Neuronal stem cell (in vitro differentiated cells): ENCODE data around the gene PAPOLA.

Source experiments
- DNase-seq: peaks from one replicate; pipeline ENCODE4 v3.0.0-alpha.2; 2013; ENCODE audit warnings: low spot score
- H2AFZ ChIP-seq: one replicate; pipeline ENCODE4 v1.6.1; 2013; ENCODE audit warnings: mild to moderate bottlenecking, low read length, inconsistent platforms
- H2AK5ac ChIP-seq: 2 replicates; pipeline ENCODE4 v1.6.1; 2013; ENCODE audit warnings: low read depth, mild to moderate bottlenecking, inconsistent platforms, low read length, moderate library complexity, mixed read lengths
- H2BK120ac ChIP-seq: 2 replicates; pipeline ENCODE4 v1.6.1; 2013; ENCODE audit warnings: low read depth, mild to moderate bottlenecking, inconsistent platforms, low read length, moderate library complexity, mixed read lengths
- H2BK12ac ChIP-seq: one replicate; pipeline ENCODE4 v1.6.1; 2013; ENCODE audit warnings: low read length, inconsistent platforms
- H2BK15ac ChIP-seq: 2 replicates; pipeline ENCODE4 v1.6.1; 2013; ENCODE audit warnings: mild to moderate bottlenecking, low read length, inconsistent platforms, mixed read lengths
- H2BK5ac ChIP-seq: one replicate; pipeline ENCODE4 v1.6.1; 2013; ENCODE audit warnings: inconsistent platforms, mild to moderate bottlenecking, low read length, moderate library complexity
- H3K14ac ChIP-seq: one replicate; pipeline ENCODE4 v1.6.1; 2013; ENCODE audit warnings: low read length, inconsistent platforms
- H3K18ac ChIP-seq: 2 replicates; pipeline ENCODE4 v1.6.1; 2013; ENCODE audit warnings: low read length, inconsistent platforms
- H3K23ac ChIP-seq: 2 replicates; pipeline ENCODE4 v1.6.1; 2013; ENCODE audit warnings: low read depth, mild to moderate bottlenecking, mixed read lengths, low read length, inconsistent platforms; ENCODE audit not compliant: poor library complexity
- H3K27ac ChIP-seq: replicated peaks from 3 replicates; pipeline ENCODE4 v1.5.1; 2013; ENCODE audit warnings: low read length, inconsistent platforms
- H3K27me3 ChIP-seq, 3 experiments: 2 replicates each; pipeline ENCODE4 v1.6.1; 2013; ENCODE audit warnings: low read length in 3 of 3, mild to moderate bottlenecking in 2 of 3, inconsistent platforms in 1 of 3, low read depth in 1 of 3, mixed read lengths in 1 of 3, moderate library complexity in 1 of 3; ENCODE audit not compliant: control insufficient read depth in 3 of 3, insufficient read depth in 3 of 3
- H3K36me3 ChIP-seq, 2 donors: replicated peaks in 1 of 2; 2 replicates each; pipeline ENCODE4 v1.6.1; 2013; ENCODE audit warnings: low read length in 2 of 2; ENCODE audit not compliant: control insufficient read depth in 2 of 2, insufficient read depth in 2 of 2
- H3K4ac ChIP-seq: 2 replicates; pipeline ENCODE4 v1.6.1; 2013; ENCODE audit warnings: inconsistent platforms, mild to moderate bottlenecking, low read length, moderate library complexity
- H3K4me1 ChIP-seq, 2 donors: 1 replicate in 1 of 2; 2 replicates in 1 of 2; pipeline ENCODE4 v1.6.1; 2013; ENCODE audit warnings: low read length in 2 of 2, low read depth in 1 of 2; ENCODE audit not compliant: control insufficient read depth in 2 of 2, insufficient read depth in 1 of 2
- H3K4me2 ChIP-seq: one replicate; pipeline ENCODE4 v1.6.1; 2013; ENCODE audit warnings: mild to moderate bottlenecking, low read length, inconsistent platforms; ENCODE audit not compliant: insufficient read depth, poor library complexity, severe bottlenecking
- H3K4me3 ChIP-seq, 2 donors: 2 replicates each; pipeline ENCODE4 v1.5.1; 2013; ENCODE audit warnings: low read length in 2 of 2, mild to moderate bottlenecking in 2 of 2, inconsistent platforms in 1 of 2, moderate library complexity in 1 of 2
- H3K79me1 ChIP-seq: one replicate; pipeline ENCODE4 v1.6.1; 2013; ENCODE audit warnings: low read depth, mild to moderate bottlenecking, inconsistent platforms, low read length, moderate library complexity
- H3K9ac ChIP-seq: one replicate; pipeline ENCODE4 v1.6.1; 2013; ENCODE audit warnings: mild to moderate bottlenecking, low read depth, low read length, inconsistent platforms; ENCODE audit not compliant: poor library complexity
- H3K9me3 ChIP-seq, 2 donors: replicated peaks in 1 of 2; 2 replicates each; pipeline versions ENCODE3 to v1.6.1; 2013; ENCODE audit warnings: low read length in 2 of 2, mild to moderate bottlenecking in 2 of 2, inconsistent platforms in 1 of 2, low read depth in 1 of 2, mixed read lengths in 1 of 2, moderate library complexity in 1 of 2; ENCODE audit not compliant: control insufficient read depth in 2 of 2, insufficient read depth in 1 of 2
- H4K8ac ChIP-seq: one replicate; pipeline ENCODE4 v1.6.1; 2013; ENCODE audit warnings: low read depth, mild to moderate bottlenecking, inconsistent platforms, low read length, moderate library complexity
- H4K91ac ChIP-seq: one replicate; pipeline ENCODE4 v1.6.1; 2013; ENCODE audit warnings: low read length, low read depth, mild to moderate bottlenecking, inconsistent platforms; ENCODE audit not compliant: poor library complexity
- WGBS, 2 donors: extraction: QIAGEN DNeasy Blood & Tissue Kit; methylation state at CpG; one replicate each; pipeline ENCODE4 v1.1.7; 2013; ENCODE audit warnings: missing lambda C conversion rate in 2 of 2, mixed read lengths in 1 of 2; ENCODE audit not compliant: insufficient read length in 2 of 2, insufficient replicate concordance in 1 of 2; ENCODE audit errors: extremely low coverage in 2 of 2; 5-methylcytosine and 5-hydroxymethylcytosine counted together

The PAPOLA gene

GRCh38 chr14:96507723-96508122 is 5.5 kb downstream of the PAPOLA start:
- Histone ChIP-seq H3K9me3 (peaks cover 0 to 14% of the 10 kb centered on the region in 2 donors), H3K27ac (no peak overlapping the region), H2BK12ac (no peak overlapping the region), H2AFZ (no peak overlapping the region), H3K14ac (no peak overlapping the region), H2BK15ac (no peak overlapping the region), H3K4me3 (no peak overlapping the region), H3K79me1 (peaks cover 2% of the 10 kb centered on the region), H3K36me3 (peaks cover 2 to 23% of the 10 kb centered on the region in 2 donors), H2BK5ac (no peak overlapping the region), H3K27me3 (no peaks in the 10 kb centered on the region), H4K8ac (no peak overlapping the region), H3K23ac (no peak overlapping the region), H4K91ac (no peak overlapping the region), H3K18ac (no peak overlapping the region), H3K4ac (no peak overlapping the region), H3K4me1 (peaks cover 0 to under 1% of the 10 kb centered on the region in 2 donors), H3K4me2 (no peak overlapping the region), H2AK5ac (no peak overlapping the region), H2BK120ac (no peak overlapping the region), H3K9ac (no peak overlapping the region)
- WGBS, 2 donors, result no CpG with 5 or more reads among the region's 7 CpGs
- no peak for DNase-seq

- no peak overlapping the region for H3K4me3 ChIP-seq
- no CpG with 5 or more reads among the region's 5 CpGs for WGBS, 2 donors
- H2BK5ac ChIP-seq, result no peak overlapping the region
- H3K9ac ChIP-seq, result no peak overlapping the region
- no peak overlapping the region for H3K14ac ChIP-seq
- H4K8ac ChIP-seq, result no peak overlapping the region
- H2BK15ac ChIP-seq, result no peak overlapping the region
- no peaks in the 10 kb centered on the region for H3K27me3 ChIP-seq
- H3K36me3 ChIP-seq, result peaks cover 2 to 23% of the 10 kb centered on the region in 2 donors
- no peak overlapping the region for H3K4ac ChIP-seq
- H4K91ac ChIP-seq, result no peak overlapping the region
- no peak overlapping the region for H2BK120ac ChIP-seq
- no peak overlapping the region for H2AFZ ChIP-seq
- no peak overlapping the region for H2AK5ac ChIP-seq
- no peak overlapping the region for H3K18ac ChIP-seq
- no peak overlapping the region for H3K4me2 ChIP-seq
- no peak for DNase-seq
- H3K23ac ChIP-seq, result no peak overlapping the region
- peaks cover 0 to 3% of the 10 kb centered on the region in 2 donors for H3K4me1 ChIP-seq
- H3K27ac ChIP-seq, result no peak overlapping the region
- peaks cover 0 to 14% of the 10 kb centered on the region in 2 donors for H3K9me3 ChIP-seq
- H3K79me1 ChIP-seq, result peaks cover 2% of the 10 kb centered on the region
- H2BK12ac ChIP-seq, result no peak overlapping the region
Observed at GRCh38 chr14:96508900-96509299, 6.7 kb downstream of the PAPOLA start.

- no peak overlapping the region for H3K4me2 ChIP-seq
- no peak overlapping the region for H3K23ac ChIP-seq
- peaks cover 0 to 14% of the 10 kb centered on the region in 2 donors for H3K9me3 ChIP-seq
- H3K27me3 ChIP-seq, result no peaks in the 10 kb centered on the region
- no peak overlapping the region for H3K18ac ChIP-seq
- H3K36me3 ChIP-seq, result peaks cover 2 to 18% of the 10 kb centered on the region in 2 donors
- no peak overlapping the region for H2AK5ac ChIP-seq
- WGBS, 2 donors, result no CpG with 5 or more reads among the region's 6 CpGs
- H3K4me1 ChIP-seq, result peaks cover 0 to 3% of the 10 kb centered on the region in 2 donors
- no peak overlapping the region for H2BK15ac ChIP-seq
- no peak overlapping the region for H2BK120ac ChIP-seq
- no peak overlapping the region for H3K4ac ChIP-seq
- no peak for DNase-seq
- no peak overlapping the region for H3K27ac ChIP-seq
- H3K4me3 ChIP-seq, result no peak overlapping the region
- H3K79me1 ChIP-seq, result peaks cover 2% of the 10 kb centered on the region
- no peak overlapping the region for H3K9ac ChIP-seq
- no peak overlapping the region for H2AFZ ChIP-seq
- no peak overlapping the region for H3K14ac ChIP-seq
- no peak overlapping the region for H2BK12ac ChIP-seq
- H2BK5ac ChIP-seq, result no peak overlapping the region
- no peak overlapping the region for H4K8ac ChIP-seq
- H4K91ac ChIP-seq, result no peak overlapping the region
Observed at GRCh38 chr14:96509457-96510090, 7.4 kb downstream of the PAPOLA start.

- DNase-seq, result no peak
- Histone ChIP-seq H3K18ac (no peak overlapping the region), H3K9me3 (peaks cover 0 to 9% of the 10 kb centered on the region in 2 donors), H3K79me1 (peaks cover 2% of the 10 kb centered on the region), H3K36me3 (peaks cover 0 to 2% of the 10 kb centered on the region in 2 donors), H2BK15ac (no peak overlapping the region), H3K4ac (no peak overlapping the region), H3K4me3 (no peak overlapping the region), H2AFZ (no peak overlapping the region), H2AK5ac (no peak overlapping the region), H3K4me1 (peaks cover 0 to 3% of the 10 kb centered on the region in 2 donors), H2BK120ac (no peak overlapping the region), H2BK12ac (no peak overlapping the region), H3K27me3 (no peaks in the 10 kb centered on the region), H3K23ac (no peak overlapping the region), H4K8ac (no peak overlapping the region), H3K9ac (no peak overlapping the region), H4K91ac (no peak overlapping the region), H3K14ac (no peak overlapping the region), H3K4me2 (no peak overlapping the region), H3K27ac (no peak overlapping the region), H2BK5ac (no peak overlapping the region)
- WGBS, 2 donors, result no CpG with 5 or more reads among the region's 7 CpGs
Observed at GRCh38 chr14:96511146-96511545, 9.0 kb downstream of the PAPOLA start.
